Smooth muscle cell (in vitro differentiated cells): ENCODE measurements around the gene TMBIM1. TPM values are rescaled to one million over a fixed set of nuclear protein-coding genes. Genes with fewer than 3 reads are reported as not detected.

ENCODE experiments used
- DNase-seq: peaks from one replicate; lab custom pipeline; 2025; ENCODE audit not compliant: unreplicated experiment; lab: John Stamatoyannopoulos, UW
- H2AFZ ChIP-seq: fragments of 200-600 bp; sonication (generic); 2 replicates; pipeline ENCODE4 v1.6.0; 2016; ENCODE audit warnings: antibody characterized with exemption, low read depth, mild to moderate bottlenecking
- H3F3A ChIP-seq: fragments of 200-600 bp; sonication (generic); 2 replicates; pipeline ENCODE4 v1.6.0; 2017; ENCODE audit warnings: antibody characterized with exemption, low read depth
- H3K27ac ChIP-seq: fragments of 200-600 bp; sonication (generic); 2 replicates; pipeline ENCODE4 v1.5.1; 2016; ENCODE audit warnings: low read depth, mild to moderate bottlenecking
- H3K27me3 ChIP-seq: fragments of 200-600 bp; sonication (generic); 2 replicates; pipeline ENCODE4 v1.6.1; 2016; ENCODE audit warnings: low read depth, mild to moderate bottlenecking
- H3K36me3 ChIP-seq: fragments of 200-600 bp; sonication (generic); 2 replicates; pipeline ENCODE4 v1.5.1; 2016; ENCODE audit warnings: low read depth
- H3K4me1 ChIP-seq: fragments of 200-600 bp; sonication (generic); 2 replicates; pipeline ENCODE4 v1.5.1; 2016; ENCODE audit warnings: low read depth
- H3K4me2 ChIP-seq: fragments of 200-600 bp; sonication (generic); 2 replicates; pipeline ENCODE4 v1.6.0; 2016; ENCODE audit warnings: mild to moderate bottlenecking
- H3K4me3 ChIP-seq: fragments of 200-600 bp; sonication (generic); 2 replicates; pipeline ENCODE4 v1.5.1; 2016; ENCODE audit warnings: mild to moderate bottlenecking
- H3K79me2 ChIP-seq: fragments of 200-600 bp; sonication (generic); 2 replicates; pipeline ENCODE4 v1.6.0; 2016; ENCODE audit warnings: low read depth, mild to moderate bottlenecking
- H3K9ac ChIP-seq: fragments of 200-600 bp; sonication (generic); 2 replicates; pipeline ENCODE4 v1.6.0; 2016; ENCODE audit warnings: low read depth
- H3K9me3 ChIP-seq: fragments of 200-600 bp; sonication (generic); replicated peaks from 2 replicates; pipeline ENCODE4 v1.5.1; 2016; ENCODE audit warnings: low read depth
- H4K20me1 ChIP-seq: fragments of 200-600 bp; sonication (generic); 2 replicates; pipeline ENCODE4 v1.6.0; 2016; ENCODE audit warnings: low read depth
- CTCF ChIP-seq: fragments of 200-600 bp; sonication (generic); IDR thresholded peaks from 2 replicates; pipeline ENCODE4 v1.5.1; 2017; ENCODE audit warnings: borderline replicate concordance, mild to moderate bottlenecking, antibody characterized with exemption; ENCODE audit not compliant: insufficient read depth, poor library complexity, severe bottlenecking
- WGBS: methylation state at CpG from one replicate; pipeline ENCODE4 v1.1.7; 2016; ENCODE audit warnings: low lambda C conversion rate; 5-methylcytosine and 5-hydroxymethylcytosine counted together
- polyA plus RNA-seq: library from polyadenylated mRNA; unstranded; fragments of >200 nt; fragmentation: Nextera tagmentation; extraction: Ambion mirVana; gene quantifications from 2 replicates; pipeline ENCODE4 v1.2.1, GENCODE V29; 2016
- total RNA-seq: library from RNA; depleted of rRNA; stranded (reverse); fragments of >200 nt; gene quantifications from 2 replicates; pipeline ENCODE4 v1.2.3, GENCODE V29; 2014

TMBIM1 gene
- total and polyA plus RNA-seq, 2 experiments from 2014 or later = 109 to 121 TPM

DNA sequence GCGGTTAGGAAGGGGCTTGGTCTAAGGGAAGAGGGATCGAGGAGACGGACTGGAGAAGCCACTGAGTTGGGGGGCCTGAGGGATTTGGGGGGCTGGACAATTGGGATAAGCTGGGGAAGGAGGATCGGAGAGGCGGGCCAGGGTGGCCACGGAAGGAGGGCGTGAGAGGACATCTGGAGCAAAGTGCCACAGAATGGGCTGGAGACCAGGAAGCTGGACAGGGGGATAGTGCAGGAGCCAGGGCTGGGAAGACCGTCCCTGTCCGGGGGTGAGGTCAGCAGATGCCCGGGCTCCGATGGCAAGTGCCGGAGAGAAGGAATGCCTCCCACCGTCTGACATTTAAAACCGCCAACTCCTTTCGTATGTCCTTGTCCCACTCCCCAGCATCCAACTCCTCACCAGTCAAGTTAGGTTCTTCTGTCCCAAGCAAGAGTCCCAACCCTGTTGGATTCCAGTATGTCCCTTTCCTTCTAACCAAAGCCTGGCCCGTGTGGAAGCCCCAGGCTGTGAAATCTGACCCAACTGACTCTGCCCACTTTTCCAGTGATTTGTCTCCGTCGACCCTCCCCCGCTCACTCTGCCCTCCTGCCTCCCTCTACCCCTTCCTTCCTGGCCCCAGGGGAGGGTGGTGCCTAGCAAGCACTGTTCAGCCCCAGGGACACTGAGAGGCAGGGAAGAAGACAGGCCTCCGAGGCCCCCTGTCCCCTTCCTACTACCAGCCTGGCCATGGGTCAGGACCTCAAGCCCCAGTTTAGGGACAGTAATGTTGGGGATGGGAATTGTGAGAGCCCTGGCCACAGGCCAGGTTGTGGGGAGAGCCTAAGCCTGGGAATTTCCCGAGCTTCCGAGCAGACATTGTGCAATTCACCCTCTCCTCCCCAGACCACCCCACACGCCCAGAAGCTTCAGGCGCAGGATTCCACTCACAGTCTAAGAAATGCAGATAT, 31.5 kb upstream of the TMBIM1 start:
- H3K79me2 ChIP-seq = peaks cover 16% of the 10 kb centered on the region
- H2AFZ ChIP-seq = peak overlapping the region; percentile 14
- TF ChIP-seq CTCF = no peak
- peak; percentile 91 for DNase-seq
- H3K27ac ChIP-seq = peak overlapping the region; percentile 97
- peak overlapping the region; percentile 85 for H3K4me2 ChIP-seq
- 1% methylated on average over 22 of the region's 24 CpGs for WGBS
- H3K9ac ChIP-seq = peak overlapping the region; percentile 86
- peaks cover 8% of the 10 kb centered on the region for H3F3A ChIP-seq
- no peaks in the 10 kb centered on the region for H3K36me3 ChIP-seq
- no peaks in the 10 kb centered on the region for H3K9me3 ChIP-seq
- H3K4me3 ChIP-seq = peak overlapping the region; percentile 84
- H3K4me1 ChIP-seq = peaks cover 29% of the 10 kb centered on the region
- no peaks in the 10 kb centered on the region for H4K20me1 ChIP-seq
- no peaks in the 10 kb centered on the region for H3K27me3 ChIP-seq

- peak overlapping the region; percentile 97 for H3K27ac ChIP-seq
- TF ChIP-seq CTCF = no peak
These were observed 30.6 kb upstream of the TMBIM1 start for GRCh38 chr2:218322768-218323525.

DNA sequence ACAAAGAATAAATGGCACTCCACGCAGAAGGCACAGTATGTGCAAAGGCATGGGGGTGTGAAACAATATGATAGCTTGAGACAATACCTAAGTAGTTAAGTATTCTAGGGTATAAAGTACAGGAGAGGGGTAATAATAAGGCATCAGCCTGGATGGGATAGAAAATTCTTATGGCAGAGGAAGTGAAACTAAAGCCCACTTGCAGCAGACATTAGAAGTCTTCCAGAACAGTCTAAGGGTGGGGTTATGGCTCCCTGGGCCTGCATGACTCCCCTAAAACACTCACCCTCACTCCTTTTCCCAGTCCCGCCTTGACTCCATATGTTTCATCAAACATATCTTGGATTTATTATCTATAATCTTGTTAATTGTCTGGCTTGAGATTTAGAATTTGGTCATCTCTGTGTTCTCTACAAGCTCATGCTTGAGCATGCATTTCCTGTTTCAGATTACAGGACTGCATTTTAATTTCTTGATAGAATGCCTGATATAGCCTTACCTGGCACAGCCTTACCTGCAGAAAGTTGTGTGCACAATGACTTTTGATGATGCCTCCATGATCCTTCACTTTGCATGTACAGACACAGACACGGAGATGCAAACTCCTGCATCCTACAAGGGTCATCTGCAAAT, 28.5 kb upstream of the TMBIM1 start:
- Histone ChIP-seq H3K9me3 (no peaks in the 10 kb centered on the region), H4K20me1 (no peaks in the 10 kb centered on the region), H3K27ac (no peak overlapping the region), H3K27me3 (no peaks in the 10 kb centered on the region), H3F3A (peaks cover 8% of the 10 kb centered on the region), H3K4me1 (peaks cover 15% of the 10 kb centered on the region), H3K36me3 (no peaks in the 10 kb centered on the region), H3K79me2 (no peaks in the 10 kb centered on the region), H3K4me2 (no peak overlapping the region), H2AFZ (no peak overlapping the region), H3K9ac (no peak overlapping the region), H3K4me3 (no peak overlapping the region)
- WGBS = 88% methylated on average over 3 of the region's 3 CpGs
- no peak for DNase-seq
- no peak for TF ChIP-seq CTCF

More at GRCh38 chr2:218322768-218323525, 30.6 kb upstream of the TMBIM1 start:
- H3F3A ChIP-seq = peaks cover 8% of the 10 kb centered on the region
- H3K9ac ChIP-seq = peak overlapping the region; percentile 86
- H2AFZ ChIP-seq = no peak overlapping the region
- H3K4me3 ChIP-seq = peak overlapping the region; percentile 84
- H3K79me2 ChIP-seq = peaks cover 12% of the 10 kb centered on the region
- no peaks in the 10 kb centered on the region for H3K36me3 ChIP-seq
- peak overlapping the region; percentile 85 for H3K4me2 ChIP-seq
- H3K27me3 ChIP-seq = no peaks in the 10 kb centered on the region
- WGBS = 1% methylated on average over 37 of the region's 69 CpGs
- peaks cover 25% of the 10 kb centered on the region for H3K4me1 ChIP-seq
- no peaks in the 10 kb centered on the region for H4K20me1 ChIP-seq
- peak; percentile 95 for DNase-seq
- H3K9me3 ChIP-seq = no peaks in the 10 kb centered on the region
